Hematopoietic multipotent progenitor cell treated with erythropoietin and hydrocortisone succinate and interleukin-3 and kit ligand, for 15 days (in vitro differentiated cells): ENCODE measurements around the gene LRRC3B.

Experiments used
- DNase-seq: peaks from one replicate; pipeline ENCODE4 v3.0.0-alpha.2; 2015; ENCODE audit warnings: low spot score

LRRC3B gene

DNA sequence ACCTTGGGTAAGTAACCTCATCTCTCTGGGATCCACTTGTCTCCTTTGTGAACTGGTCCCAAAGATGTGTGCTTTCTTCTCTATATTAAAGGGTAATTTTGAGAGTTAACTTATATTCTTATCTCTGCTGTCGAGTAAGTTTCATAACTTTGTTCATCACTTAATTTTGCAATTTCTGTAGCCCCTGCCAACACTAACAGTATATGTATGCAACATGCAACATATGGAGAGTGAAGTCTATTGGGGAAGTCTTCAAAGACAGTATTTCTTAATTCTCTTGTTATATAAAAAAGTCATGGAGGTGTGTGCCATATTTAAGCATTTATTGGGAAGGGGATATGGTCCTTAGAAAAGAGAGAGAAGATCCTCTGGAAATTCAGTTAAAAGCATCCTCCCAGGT, 85.9 kb downstream of the LRRC3B start:
- no peak for DNase-seq

DNA sequence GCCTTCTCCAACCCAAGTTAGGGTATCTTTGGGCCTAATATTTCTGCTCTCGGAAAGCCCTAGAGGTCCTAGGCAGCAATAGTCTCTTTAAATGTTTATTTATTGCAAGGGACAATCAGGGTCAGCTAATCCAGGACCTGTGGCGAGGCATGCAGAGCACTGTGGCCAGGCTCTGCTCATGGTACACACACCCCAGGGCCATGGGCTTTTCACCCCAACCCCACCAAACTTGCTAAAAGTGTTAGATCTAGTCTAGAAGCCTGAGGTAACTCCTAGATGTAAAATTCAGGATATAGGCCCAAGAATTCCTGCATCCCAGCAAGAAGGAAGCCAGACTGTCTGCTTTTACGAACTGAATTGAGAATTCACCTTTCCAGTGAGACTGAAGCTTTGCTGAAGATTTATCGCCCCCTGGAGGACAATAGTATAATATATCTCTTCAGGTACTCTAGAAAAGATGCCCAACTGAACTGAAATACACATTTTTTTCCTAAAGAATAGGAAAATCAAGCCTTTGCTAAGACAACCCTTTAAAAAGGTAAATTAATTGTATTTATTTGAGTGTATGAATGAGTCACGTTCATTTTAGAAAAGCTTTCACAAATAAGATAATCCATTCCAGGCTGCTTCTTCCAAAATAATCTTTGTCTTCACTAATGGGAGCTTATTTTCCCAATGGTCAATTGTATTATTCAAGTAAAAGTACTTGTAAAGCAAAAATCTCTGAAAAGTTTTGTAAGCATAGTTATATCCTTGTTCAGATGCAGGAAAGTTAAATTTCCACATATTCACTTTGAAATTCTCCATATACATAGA, 89.8 kb downstream of the LRRC3B start:
- peak; percentile 11 for DNase-seq

DNA sequence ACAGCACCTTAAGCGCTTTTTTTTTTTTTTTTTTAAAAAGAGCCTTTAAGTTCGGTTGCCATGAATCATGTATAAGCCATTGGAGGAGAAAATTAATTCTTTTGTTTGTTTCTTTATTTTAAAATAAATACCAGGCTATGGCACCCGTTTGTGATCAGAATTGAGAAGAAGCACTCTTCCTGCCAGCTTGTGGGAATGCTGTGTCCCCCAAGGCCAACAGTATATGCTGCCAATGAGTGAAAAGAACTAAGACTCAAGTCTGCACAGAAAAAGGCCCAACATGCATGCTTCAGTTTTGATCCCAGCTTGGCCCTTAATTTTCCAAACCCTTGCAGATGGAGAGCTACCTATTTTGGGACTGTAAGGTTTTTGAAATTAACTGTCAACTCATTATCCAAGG, 90.5 kb downstream of the LRRC3B start:
- DNase-seq = no peak

DNA sequence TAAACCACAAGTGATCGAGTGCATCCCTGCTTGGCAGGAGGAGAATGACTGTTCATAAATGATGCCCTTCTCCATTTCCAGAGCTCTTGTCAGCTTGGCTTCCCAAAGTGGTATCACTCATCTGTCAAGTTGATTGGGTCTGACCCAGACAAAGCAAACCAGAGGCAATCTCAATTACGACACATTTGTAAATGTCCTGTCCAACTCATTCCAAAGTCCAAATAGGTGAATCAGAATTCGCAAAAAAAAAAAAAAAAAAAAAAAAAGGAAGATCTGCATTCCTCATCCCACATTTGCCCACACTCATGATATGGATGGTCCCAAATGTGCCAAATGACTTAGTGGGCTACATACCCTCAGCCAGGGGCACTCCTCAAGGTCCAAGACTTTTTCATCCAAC, 91.9 kb downstream of the LRRC3B start:
- DNase-seq = no peak

DNA sequence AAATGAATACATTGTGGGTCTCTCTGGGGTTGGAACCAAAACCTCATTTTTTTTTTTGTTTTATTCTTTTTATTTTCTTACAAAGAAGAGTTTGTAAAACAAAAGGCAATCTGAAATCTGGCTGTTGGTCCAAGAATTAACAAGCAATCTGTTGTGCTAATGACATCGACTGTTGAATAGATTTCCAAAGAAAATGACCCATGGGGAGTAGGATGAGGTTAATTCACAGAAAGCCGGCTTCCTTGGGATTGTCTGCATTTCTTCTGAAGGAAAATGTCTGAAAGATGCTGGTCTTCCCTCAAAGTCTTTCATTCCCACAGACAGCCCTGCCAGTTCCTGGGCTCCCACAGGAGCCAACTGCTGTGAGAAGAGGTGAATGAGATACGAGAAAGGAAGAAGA, 92.9 kb downstream of the LRRC3B start:
- DNase-seq = no peak

DNA sequence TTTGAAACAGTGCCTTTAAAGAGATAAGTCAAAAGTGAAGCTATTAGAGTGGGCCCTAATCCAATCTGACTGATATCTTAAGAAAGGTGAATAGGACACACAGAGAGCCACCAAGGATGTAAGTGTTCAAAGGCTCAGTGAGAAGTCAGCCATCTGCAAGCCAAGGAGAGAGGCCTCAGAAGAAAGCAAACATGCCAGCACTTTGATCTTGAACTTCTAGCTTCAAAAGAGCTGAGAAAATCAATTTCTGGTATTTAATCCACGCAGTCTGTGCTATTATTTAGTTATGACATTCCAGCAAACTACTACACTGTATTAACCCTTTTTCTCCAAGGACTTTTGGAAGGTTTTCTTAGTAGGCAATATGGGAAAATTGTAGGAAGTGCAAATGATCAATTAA, 95.7 kb downstream of the LRRC3B start:
- no peak for DNase-seq

DNA sequence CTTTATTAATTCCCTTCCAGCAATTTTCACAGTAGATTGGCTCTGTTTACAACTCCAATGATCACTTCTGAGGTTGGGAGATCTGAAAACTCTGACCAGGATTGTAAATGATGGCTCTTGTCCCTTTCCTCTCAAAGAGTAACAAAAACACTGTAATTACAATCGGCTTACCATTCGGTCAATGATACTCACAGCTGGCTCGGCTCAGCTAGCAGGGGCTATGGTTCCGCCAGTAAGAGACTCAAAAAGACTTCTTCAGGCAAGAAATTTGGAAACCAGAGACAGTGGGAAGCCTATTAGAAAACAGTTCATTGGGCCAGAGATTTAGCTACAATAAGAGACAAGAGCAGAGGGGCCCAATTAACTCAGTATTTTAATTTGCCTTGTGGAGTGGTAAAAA, 96.6 kb downstream of the LRRC3B start:
- DNase-seq = no peak

DNA sequence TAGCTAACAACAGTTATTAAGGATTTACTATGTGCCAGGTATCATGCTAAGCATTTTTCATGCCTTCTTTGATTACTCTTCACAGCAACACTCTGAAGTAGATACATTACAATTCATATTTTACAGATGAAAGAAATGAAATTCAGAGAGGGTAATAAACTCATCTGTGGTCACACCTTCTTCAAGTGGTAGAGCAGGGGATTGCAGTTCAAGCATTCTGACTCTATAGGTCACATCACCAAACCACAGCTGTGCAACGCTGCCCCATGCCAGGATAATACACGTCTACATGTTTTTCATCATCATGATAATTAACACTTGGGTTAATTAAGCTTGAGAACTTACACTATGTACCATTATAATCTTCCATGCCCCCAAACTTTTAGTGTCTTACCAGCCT, 98.5 kb downstream of the LRRC3B start:
- no peak for DNase-seq

DNA sequence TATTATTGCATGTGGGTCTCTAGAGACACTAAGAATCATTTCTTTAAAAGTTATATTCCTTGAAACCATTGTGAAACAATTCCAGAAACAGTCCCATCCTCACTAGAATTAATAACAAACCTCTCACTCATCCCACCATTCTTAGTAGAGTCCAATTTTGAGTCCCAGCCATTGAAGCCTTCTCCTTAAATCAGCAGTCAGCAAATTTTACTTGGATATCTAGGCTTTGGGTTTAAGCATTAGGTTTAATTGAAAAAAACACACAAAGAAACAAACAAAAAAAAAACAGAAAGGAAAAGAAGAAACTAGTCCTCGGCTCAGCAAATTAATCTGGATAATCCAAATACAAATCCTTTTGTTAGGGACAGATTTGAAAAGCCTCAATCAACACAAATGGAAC, 109.3 kb downstream of the LRRC3B start:
- DNase-seq = no peak

DNA sequence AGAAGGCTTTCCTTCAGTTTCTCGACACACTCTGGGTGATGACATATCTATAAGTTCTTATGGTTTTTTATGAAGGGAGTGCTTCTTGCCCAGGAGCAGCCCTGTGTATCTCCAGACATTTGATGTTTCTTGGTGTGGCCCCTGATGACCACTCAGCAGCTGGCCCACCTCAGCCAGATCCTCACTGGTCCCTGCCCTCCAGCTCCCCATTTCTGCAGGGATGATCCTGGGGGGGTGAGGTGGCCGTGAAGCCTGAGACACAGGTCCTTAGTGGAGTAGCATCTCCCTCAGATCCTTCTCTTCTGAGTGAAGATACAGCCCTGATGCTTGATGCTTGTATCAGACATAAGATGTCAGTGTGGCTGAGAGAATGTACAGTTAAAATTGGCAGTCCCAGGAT, 127.7 kb downstream of the LRRC3B start:
- no peak for DNase-seq

DNA sequence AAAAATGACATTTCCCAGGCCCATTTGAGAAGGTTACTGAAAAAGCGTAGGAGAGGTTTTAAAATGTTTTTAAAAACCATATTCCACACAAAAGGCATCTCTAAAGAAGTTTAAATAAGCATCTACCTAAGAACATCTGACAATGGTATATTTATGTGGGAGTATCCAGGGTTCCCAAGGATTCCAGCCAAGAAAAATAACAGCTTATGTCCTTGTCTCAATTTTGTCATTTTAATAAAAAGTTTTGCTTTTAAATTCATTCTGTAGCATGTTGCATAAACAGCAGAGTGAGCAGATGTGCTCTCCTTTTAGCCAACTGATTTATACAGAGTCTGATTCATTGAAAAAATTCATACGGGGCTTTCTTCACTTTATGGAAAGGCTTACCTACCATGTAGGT, 129.9 kb downstream of the LRRC3B start:
- no peak for DNase-seq

DNA sequence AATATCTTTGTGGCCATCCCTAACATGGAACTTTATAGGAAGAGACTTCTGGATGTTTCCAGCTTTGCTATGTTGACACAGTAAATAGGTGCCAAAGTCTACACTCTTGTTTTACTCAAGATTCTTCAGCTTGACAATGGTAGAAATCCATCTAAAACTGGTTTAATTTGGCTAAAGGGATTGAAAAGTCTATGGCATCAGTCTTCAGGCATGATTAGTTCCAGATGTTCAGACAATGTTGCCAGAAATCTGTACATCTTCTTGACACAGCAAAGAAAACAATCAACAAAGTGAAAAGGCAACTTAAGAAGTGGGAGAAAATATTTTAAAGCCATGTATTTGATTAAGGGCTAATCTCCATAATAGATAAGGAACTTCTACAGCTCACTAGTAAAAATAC, 130.5 kb downstream of the LRRC3B start:
- DNase-seq = no peak

DNA sequence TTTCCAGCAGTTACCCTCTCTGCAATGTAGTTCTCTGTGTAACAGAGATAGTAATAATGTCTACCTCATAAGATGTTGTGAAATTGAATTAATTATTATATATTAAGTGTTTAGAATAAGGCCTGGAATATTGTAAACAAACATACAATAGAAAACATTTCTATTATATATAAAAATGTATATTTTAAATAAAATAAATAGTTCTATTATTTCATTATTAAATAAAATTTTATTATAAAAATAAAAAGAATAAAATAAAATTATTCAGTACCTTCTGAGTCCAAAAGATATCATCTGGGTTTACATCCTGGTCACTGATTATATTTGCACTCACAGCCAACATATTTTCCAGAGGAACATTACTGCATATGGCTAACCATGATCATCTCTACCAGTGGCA, 135.4 kb downstream of the LRRC3B start:
- DNase-seq = no peak
